GM19324 (cell line): ENCODE results near the gene ARRB2.

Source experiments
- ATAC-seq: cut with Tn5 transposase; IDR thresholded peaks from one replicate; pipeline ENCODE4 v1.9.1; 2021; ENCODE audit warnings: mild to moderate bottlenecking, moderate library complexity; ENCODE audit not compliant: unreplicated experiment, low FRiP score

Gene ARRB2

DNA sequence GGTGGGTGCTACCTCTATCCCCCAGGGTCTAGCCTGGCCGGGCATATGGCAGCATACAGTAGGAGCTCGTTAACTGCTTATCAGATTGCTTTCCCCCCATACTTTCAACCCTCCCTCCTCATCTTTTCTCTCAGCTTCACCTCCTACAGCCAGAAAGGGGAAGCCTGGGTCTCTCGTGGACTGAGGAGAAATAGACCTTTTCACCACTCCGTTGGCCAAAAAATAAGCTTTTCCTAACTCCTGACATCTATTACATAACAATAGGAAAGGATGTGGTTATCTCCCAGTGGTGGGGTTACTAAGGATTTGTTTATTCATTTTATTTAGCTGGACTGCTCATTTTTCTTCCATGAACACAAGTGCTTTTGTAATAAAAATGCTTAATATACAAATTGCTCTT lies 38.3 kb downstream of the ARRB2 start:
- ATAC-seq, result no peak

DNA sequence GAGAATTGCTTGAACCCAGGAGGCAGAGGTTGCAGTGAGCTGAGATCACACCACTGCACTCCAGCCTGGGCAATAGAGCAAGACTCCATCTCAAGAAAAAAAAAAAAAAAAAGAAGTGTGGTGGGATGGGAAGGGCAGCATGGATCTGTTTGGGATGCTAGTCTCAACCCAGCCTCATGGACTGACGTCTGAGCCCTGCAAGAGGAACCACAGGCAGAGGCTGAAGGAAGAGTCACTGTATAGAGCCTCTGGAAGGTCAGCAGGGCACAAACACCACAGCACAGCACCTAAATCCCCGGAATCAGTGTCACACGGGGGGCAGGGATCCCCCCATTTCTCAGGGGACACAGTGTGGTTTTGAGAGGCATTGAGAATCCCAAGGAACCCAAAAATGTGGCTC lies 40.2 kb downstream of the ARRB2 start:
- no peak for ATAC-seq

DNA sequence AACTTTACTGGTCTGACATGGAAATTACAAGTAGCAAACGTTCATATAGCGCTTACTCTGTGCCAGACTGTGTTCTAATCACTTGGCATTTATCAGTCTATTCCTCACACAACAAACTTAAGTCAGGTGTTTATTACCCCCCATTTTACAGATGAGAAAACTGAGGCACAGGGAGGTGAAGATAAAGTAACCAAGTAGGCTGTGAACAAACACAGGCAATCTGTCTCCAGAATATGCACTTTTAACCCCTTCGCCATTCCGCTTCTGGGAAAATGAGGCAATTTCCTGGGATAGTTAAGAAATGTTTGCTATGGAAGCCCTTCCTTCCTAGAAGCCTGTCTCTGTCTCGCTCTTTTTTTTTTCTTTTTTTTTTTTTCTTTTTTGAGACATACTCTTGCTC lies 41.5 kb downstream of the ARRB2 start:
- no peak for ATAC-seq

DNA sequence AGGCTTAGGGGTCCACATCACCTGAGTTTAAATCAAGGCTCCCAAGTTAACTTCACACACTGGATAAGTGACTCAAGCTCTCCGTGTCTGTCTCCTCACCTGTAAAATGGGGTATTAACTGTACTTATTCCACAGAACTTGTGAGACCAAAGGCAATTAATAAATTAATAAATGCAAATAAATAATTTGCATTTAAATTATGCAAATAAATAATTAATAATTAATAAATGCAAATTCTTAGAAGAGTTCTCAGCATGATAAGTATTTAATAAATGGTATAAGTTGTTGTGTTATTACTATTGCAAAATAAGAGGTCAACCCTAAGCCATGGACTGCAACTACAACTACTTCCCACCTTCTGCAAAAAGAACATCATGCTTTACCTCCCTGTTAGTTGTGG lies 43.0 kb downstream of the ARRB2 start:
- no peak for ATAC-seq

DNA sequence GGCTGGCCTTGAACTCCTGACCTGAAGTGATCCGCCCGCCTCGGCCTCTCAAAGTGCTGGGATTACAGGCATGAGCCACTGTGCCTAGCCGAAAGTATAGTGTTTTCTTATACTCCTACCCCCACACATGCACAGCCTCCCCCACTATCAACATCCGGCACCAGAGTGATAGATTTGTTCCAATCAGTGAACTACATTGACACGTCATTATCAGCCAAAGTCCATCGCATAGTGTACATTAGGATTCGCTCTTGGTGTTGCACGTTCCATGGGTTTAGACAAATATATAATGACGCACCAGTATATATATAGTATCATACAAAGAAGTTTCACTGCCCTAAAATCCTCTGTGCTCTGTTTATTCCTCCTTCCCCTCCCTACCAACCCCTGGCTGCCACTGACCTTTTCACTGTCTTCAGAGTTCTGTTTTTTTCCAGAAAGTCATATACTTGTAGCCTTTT lies 49.4 kb downstream of the ARRB2 start:
- ATAC-seq, result no peak

DNA sequence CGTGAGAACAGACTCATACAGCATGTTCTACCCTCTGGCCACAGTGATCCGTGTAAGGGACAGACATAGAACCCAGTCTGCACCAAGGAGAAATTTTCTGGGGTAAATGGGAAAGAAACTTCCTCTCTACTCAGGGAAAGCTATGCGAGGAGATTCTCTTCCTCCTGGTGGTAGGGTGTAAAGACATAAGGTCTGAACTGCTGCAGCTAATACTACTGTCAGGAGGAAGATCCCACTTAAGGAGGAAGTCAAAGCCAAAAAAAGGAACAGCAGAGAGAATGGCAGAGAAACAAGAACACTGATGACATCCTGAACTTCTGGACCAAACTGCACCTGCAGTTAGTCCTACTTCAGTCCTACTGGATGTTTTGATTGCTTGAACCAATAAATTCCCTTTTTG lies 54.2 kb downstream of the ARRB2 start:
- no peak for ATAC-seq

DNA sequence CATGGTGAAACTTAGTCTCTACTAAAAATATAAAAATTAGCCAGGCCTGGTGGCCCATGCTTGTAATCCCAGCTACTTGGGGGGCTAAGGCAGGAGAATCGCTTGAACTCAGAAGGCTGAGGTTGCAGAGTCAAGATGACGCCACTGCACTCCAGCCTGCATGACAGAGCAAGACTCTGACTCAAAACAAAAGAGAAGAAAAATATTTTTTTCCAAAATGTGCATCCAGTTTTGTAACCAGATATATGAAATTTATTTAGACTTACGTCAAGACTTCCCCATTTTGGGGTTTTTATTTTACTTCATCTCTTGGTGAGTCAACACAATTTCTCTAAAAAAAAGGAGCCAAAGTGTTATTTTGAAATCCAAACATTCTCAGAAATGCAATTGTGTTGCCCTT lies 55.8 kb downstream of the ARRB2 start:
- ATAC-seq, result no peak

DNA sequence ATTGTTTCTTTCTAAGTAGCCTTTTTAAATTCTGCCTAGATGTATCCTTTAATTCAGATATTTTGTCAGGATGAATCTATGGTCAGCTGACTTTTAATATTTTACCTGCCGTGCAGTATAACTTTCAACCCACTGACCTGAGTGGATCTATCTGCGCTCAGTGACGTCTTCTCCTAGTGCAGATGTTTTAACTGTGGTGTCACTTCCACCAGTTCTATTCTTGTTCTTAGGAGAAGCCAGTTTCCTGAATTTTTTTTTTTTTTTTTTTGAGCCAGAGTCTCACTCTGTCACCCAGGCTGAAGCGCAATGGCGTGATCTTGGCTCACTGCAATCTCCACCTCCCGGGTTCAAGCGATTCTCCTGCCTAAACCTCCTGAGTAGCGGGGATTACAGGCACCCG lies 56.3 kb downstream of the ARRB2 start:
- ATAC-seq, result no peak

DNA sequence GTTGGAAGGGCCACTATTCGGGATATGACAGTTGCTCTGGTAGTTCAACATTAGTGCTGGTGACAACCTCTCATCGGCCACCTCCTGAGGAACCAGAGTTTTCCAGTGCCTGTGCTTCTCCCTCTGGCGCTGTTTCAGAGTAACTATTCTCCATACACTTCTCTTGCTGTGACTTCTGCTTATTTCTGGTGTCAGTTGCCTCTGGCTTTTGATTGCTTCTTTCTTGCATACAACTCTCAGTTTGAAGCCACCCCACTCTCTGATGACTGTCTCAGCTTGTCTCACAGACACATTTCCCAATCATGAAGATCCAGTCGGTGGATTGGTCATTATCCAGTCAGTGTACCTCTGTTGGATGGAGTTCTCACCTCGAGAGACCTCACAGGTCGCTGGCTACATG lies 57.9 kb downstream of the ARRB2 start:
- no peak for ATAC-seq

DNA sequence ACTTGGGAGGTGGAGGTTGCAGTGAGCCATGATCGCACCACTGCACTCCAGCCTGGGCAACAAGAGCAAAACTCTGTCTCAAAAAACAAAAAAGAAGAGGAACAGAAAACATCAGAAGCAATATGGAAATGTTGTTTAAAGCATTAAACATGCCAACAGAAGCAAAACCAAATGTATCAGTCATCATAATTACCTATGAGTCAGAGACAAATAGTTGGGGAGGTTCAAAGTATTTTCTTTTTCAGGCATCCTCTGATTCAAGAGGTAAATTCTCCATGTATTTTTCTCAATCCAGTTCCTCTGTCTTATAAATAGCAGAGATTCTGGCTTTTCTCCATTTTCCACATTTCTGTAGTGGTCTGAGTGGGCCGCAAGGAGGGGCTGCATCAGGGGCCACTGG lies 59.2 kb downstream of the ARRB2 start:
- ATAC-seq, result no peak
